ENCODE data around the gene GPALPP1. TPM values are rescaled to one million over a fixed set of nuclear protein-coding genes. Genes with fewer than 3 reads are reported as not detected.

The GPALPP1 gene
- total and polyA plus RNA-seq, 2 donors (not counting 1 experiment from before 2014, with no cell fraction given): 19.7 to 41.8 TPM

GRCh38 chr13:44989941-44990340 lies 603 bp downstream of the GPALPP1 start:
- POLR2A ChIA-PET: interaction anchor here (0.5 kb wide), 1 partner anchor 1688 kb away, joined by 5 read pairs; no protein-coding TSS in a partner anchor
- peak overlapping the region; percentile 92 to 99 (median 98) for H3K4me3 ChIP-seq (ENCODE audit: control extremely low read depth in 1 of 5, extremely low read depth in 1 of 5, insufficient read depth in 1 of 5, low read depth in 2 of 5, low read length in 4 of 5)
- H3K9me3 ChIP-seq (ENCODE audit: control extremely low read depth in 1 of 3, control insufficient read depth in 2 of 3, insufficient read depth in 1 of 3, low read length in 2 of 3): no peaks in the 10 kb centered on the region
- Mint-ChIP-seq H3K9me3 (ENCODE audit: insufficient read depth) (no peaks in the 10 kb centered on the region), H3K4me1 (peaks cover 45% of the 10 kb centered on the region), H3K27ac (peak overlapping the region; percentile 98), H3K27me3 (no peaks in the 10 kb centered on the region), H3K4me3 (peak overlapping the region; percentile 100)
- TF ChIP-seq, protein P1, sequence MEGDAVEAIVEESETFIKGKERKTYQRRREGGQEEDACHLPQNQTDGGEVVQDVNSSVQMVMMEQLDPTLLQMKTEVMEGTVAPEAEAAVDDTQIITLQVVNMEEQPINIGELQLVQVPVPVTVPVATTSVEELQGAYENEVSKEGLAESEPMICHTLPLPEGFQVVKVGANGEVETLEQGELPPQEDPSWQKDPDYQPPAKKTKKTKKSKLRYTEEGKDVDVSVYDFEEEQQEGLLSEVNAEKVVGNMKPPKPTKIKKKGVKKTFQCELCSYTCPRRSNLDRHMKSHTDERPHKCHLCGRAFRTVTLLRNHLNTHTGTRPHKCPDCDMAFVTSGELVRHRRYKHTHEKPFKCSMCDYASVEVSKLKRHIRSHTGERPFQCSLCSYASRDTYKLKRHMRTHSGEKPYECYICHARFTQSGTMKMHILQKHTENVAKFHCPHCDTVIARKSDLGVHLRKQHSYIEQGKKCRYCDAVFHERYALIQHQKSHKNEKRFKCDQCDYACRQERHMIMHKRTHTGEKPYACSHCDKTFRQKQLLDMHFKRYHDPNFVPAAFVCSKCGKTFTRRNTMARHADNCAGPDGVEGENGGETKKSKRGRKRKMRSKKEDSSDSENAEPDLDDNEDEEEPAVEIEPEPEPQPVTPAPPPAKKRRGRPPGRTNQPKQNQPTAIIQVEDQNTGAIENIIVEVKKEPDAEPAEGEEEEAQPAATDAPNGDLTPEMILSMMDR (IDR thresholded peaks at IDR 0.05): no peak
- TF ChIP-seq EZH2 (IDR thresholded peaks at IDR 0.05; ENCODE audit: borderline replicate concordance, insufficient read depth, low read depth, low read length, poor library complexity, severe bottlenecking): no peak
- H3K27me3 ChIP-seq (replicated peaks in 1 of 4; ENCODE audit: control extremely low read depth in 1 of 4, control insufficient read depth in 3 of 4, insufficient read depth in 4 of 4, low read length in 3 of 4): no peaks in the 10 kb centered on the region
- DNase-seq (no peak), ATAC-seq (ENCODE audit: low read depth) (no peak)
- H4K20me1 ChIP-seq (ENCODE audit: control insufficient read depth, insufficient read depth, low read length, poor library complexity, severe bottlenecking): peaks cover 4% of the 10 kb centered on the region
- WGBS (ENCODE audit: insufficient coverage): 11% methylated on average over 9 of the region's 10 CpGs
- peak overlapping the region; percentile 97 for H3K9ac ChIP-seq (ENCODE audit: low read length)
- H3K79me2 ChIP-seq (ENCODE audit: control insufficient read depth, insufficient read depth, low read length): peaks cover 82% of the 10 kb centered on the region
- H2AFZ ChIP-seq (ENCODE audit: insufficient read depth, low read depth, low read length, poor library complexity, severe bottlenecking): peak overlapping the region; percentile 96
- peak overlapping the region; percentile 79 to 89 for H3K27ac ChIP-seq (ENCODE audit: low read length in 2 of 2)
- intact Hi-C loops (cut with micrococcal nuclease): loop anchor here (1.0 to 5.0 kb wide), 6 partner anchors 15 to 427 kb away; partner anchors contain the start of genes GTF2F2, SLC25A30 and TPT1
- peaks cover 13 to 24% of the 10 kb centered on the region in 2 donors for H3K4me1 ChIP-seq (ENCODE audit: control insufficient read depth in 2 of 2, insufficient read depth in 2 of 2, low read length in 2 of 2)
- CTCF ChIA-PET: interaction anchor here (0.8 kb wide), 1 partner anchor 16 kb away, joined by 4 read pairs; no protein-coding TSS in a partner anchor
- peaks cover 0 to 6% of the 10 kb centered on the region in 2 experiments for H3K36me3 ChIP-seq (replicated peaks in 1 of 2; ENCODE audit: control extremely low read depth in 1 of 2, control insufficient read depth in 1 of 2, extremely low read depth in 1 of 2, insufficient read depth in 2 of 2, low read length in 1 of 2)
- peak overlapping the region; percentile 89 for H3K4me2 ChIP-seq (replicated peaks; ENCODE audit: low read depth, low read length, poor library complexity, severe bottlenecking)

DNA sequence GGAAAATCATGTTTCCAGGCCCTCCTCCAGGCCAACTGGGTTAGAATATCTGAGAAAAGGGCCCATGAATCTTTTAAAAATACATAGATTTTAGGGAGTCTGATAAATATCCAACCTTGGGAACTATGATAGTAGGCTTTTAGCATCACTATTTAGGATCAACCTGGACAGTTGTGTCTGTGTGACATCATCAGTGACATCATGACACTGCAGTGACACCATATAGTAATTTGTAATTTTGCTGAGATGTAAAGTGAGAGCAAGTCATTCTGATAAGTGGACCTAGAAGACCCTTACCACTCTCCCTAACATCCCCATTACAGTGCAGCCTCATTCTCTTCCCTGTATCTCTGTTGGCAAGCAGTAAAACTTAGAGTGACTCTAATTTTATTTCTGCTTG lies 14.1 kb downstream of the GPALPP1 start:
- ChIA-PET POLR2A (no interaction called here), CTCF (no interaction called here)
- no peak overlapping the region for H3K27ac Mint-ChIP-seq
- Histone ChIP-seq H3K79me2 (ENCODE audit: control insufficient read depth, insufficient read depth, low read length) (peaks cover 1% of the 10 kb centered on the region), H3K27ac (ENCODE audit: low read length in 2 of 2) (no peak overlapping the region), H4K20me1 (ENCODE audit: control insufficient read depth, insufficient read depth, low read length, poor library complexity, severe bottlenecking) (no peaks in the 10 kb centered on the region), H3K4me2 (replicated peaks; ENCODE audit: low read depth, low read length, poor library complexity, severe bottlenecking) (no peak overlapping the region), H3K9me3 (ENCODE audit: control extremely low read depth in 1 of 3, control insufficient read depth in 2 of 3, insufficient read depth in 1 of 3, low read length in 2 of 3) (peaks cover 0 to 1% (median 0%) of the 10 kb centered on the region in 3 donors), H3K4me3 (ENCODE audit: control extremely low read depth in 1 of 5, extremely low read depth in 1 of 5, insufficient read depth in 1 of 5, low read depth in 2 of 5, low read length in 4 of 5) (no peak overlapping the region), H3K4me1 (ENCODE audit: control insufficient read depth in 2 of 2, insufficient read depth in 2 of 2, low read length in 2 of 2) (no peaks in the 10 kb centered on the region), H3K27me3 (replicated peaks in 1 of 4; ENCODE audit: control extremely low read depth in 1 of 4, control insufficient read depth in 3 of 4, insufficient read depth in 4 of 4, low read length in 3 of 4) (no peaks in the 10 kb centered on the region), H3K36me3 (replicated peaks in 1 of 2; ENCODE audit: control extremely low read depth in 1 of 2, control insufficient read depth in 1 of 2, extremely low read depth in 1 of 2, insufficient read depth in 2 of 2, low read length in 1 of 2) (peaks cover 10 to 34% of the 10 kb centered on the region in 2 experiments), H3K9ac (ENCODE audit: low read length) (no peak overlapping the region), H2AFZ (ENCODE audit: insufficient read depth, low read depth, low read length, poor library complexity, severe bottlenecking) (no peak overlapping the region)
- no peak overlapping the region for H3K4me3 Mint-ChIP-seq
- DNase-seq (no peak), ATAC-seq (ENCODE audit: low read depth) (no peak)
- TF ChIP-seq EZH2 (IDR thresholded peaks at IDR 0.05; ENCODE audit: borderline replicate concordance, insufficient read depth, low read depth, low read length, poor library complexity, severe bottlenecking): no peak
- TF ChIP-seq, protein P1 (IDR thresholded peaks at IDR 0.05): no peak
- H3K27me3 Mint-ChIP-seq: no peaks in the 10 kb centered on the region
- no peaks in the 10 kb centered on the region for H3K9me3 Mint-ChIP-seq (ENCODE audit: insufficient read depth)
- intact Hi-C loops (cut with micrococcal nuclease): no loop called here
- no peaks in the 10 kb centered on the region for H3K4me1 Mint-ChIP-seq

Measured in B cell (primary cell).